ENCODE measurements around the gene CTU1.
"Not testable (repeated sequence)": the region's sequence is repeated elsewhere in the genome, so short reads cannot be mapped to it uniquely, and the experiment has no call there.

The CTU1 gene

DNA sequence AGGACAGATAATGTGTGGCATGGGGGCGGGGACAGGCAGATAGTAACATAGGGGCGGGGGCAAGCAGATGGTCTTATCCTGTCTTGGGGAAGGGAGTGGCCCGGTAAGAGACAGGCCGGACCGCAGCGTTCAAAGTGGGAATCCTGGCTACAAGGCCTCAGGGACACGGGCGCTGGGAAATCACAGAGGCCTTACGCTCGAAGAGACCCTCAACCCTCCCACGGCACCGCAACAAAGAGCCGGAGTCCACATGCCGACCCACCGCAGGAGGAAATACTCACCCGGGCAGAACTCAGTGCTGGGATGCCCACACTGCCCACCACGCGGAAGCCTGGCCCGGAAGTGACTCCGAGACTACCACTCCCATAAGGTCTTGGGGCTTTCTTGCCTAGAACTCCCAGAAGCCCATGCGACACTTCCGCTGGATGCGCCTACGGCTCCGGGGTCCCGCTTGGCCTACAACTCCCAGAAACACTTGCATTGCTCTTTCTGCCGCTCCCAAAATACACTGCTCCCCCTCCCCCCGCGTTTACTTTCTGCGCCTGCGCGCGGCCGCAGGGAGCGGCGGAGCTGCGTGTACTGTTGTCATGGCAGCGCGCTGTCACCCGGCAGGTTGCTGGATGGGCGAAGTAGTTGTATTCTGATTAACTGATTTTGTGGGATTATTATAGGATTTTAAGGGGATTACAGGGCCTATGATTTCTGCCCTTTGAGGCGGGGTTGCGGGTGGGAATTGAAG, at the start of gene CTU1:
TSS of gene CTU1 (minus strand) at position 344 of the 739 bp plus-strand sequence. CDS start 3,840 bp downstream, outside the sequence.
- peak; percentile 99 for DNase-seq (ENCODE audit: low spot score)

DNA sequence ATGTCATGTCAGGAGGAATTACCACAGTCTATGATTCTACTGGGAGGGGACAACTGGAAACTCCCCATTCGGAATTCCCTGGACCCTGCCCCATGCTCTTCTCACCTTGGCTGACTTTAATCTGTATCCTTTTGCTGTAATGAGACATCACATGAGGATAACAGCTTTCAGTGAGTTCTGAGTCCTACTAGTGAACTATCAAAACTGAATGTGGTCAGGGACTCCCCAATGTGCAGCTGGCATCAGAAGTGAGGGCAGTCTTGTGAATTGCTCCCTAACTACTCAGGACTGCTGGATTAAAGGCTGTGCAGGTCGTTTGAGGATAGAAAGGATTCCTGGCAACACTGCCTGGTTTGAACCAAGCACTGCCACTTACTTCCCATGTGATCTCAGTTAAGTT, 49.1 kb upstream of the CTU1 start:
- DNase-seq (ENCODE audit: low spot score) = no peak

DNA sequence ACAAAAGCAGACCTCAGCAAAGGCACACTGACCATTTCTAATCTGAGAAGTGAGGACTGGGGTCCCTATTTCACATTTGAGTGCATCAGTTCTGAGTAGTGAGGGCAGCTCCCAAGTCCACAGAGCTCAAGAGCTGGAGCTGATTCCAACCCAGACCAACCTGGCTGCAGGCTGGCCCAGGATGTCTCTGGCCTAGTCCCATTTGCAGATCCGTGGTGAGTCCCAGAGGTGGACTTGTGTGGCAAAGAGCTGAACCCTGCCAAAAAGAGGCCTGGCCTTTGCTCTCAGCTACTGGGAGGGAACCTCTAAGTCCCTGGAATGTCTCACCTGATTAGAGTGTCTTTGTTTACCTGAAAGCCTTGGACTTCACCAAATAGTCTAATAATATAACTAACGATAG, 48.5 kb upstream of the CTU1 start:
- DNase-seq (ENCODE audit: low spot score) = no peak

DNA sequence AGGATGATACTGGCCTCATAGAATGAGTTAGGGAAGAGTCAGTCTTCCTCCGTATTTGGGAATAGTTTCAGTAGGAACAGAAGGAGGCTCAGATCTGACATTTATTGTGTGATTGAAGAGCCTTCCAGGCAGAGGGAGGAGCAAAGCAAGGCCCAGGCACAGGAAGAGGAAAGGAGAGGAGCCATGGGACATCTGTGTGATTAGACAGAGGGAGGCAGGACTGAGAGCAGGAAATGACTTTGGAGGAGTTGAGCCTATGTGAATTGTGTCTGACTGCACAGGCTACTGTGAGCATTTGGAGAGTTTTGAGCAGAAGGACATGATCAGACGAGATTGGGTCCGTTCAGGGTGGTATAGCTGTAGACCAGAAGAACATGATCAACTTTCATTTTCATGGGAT, 42.4 kb upstream of the CTU1 start:
- no peak for DNase-seq (ENCODE audit: low spot score)

DNA sequence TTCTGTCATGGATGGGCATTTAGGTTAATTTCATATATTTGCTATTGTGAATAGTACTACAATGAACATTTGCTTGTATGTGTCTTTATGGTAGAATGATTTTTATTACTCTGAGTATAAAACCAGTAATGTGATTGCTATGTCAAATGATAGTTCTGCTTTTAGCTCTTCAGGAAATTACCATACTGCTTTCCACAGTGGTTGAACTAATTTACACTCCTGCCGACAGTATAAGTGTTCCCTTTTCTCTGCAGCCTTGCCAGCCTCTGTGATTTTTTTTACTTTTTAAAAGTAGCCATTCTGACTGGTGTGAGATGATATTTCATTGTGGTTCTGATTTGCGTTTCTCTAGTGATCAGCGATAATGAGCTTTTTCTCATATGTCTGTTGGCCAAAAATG, 40.4 kb upstream of the CTU1 start:
- DNase-seq (ENCODE audit: low spot score) = no peak

DNA sequence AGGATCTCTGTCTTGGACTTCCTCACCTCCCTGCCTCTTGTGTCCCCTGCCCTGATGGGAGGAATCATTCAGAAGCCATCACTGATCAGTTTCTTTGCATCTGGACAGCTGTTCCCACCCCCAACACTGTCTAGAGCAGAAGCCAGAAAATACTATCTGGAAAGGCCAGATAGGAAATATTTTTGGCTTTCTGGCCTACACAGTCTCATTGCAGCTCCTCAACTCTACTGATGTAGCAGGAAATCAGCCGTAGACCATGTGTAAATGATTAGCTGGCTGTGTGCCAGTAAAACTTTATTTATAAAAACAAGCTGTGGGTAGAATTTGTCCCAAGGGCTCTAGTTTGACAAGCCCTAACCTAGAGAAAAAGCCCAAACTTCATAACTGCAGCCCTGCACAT, 39.5 kb upstream of the CTU1 start:
- no peak for DNase-seq (ENCODE audit: low spot score)

DNA sequence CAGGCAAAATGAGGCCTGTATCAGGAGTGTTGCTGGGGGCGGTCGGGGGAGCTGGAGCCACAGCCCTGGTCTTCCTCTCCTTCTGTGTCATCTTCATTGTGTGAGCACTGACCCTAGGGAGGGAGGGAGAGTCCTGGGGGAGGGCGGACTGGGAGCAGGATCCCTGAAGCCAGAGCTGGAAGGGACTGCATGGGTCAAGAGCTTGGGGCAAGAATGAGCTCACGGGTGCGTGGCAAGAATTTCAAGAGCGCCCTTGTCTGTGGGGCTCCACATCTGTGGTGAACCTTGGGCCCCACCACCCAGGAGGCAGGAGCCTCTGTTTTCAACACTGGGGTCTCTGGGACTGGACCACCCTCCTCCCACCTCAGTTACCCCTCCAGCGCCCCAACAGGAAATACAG, 38.5 kb upstream of the CTU1 start:
- no peak for DNase-seq (ENCODE audit: low spot score)

DNA sequence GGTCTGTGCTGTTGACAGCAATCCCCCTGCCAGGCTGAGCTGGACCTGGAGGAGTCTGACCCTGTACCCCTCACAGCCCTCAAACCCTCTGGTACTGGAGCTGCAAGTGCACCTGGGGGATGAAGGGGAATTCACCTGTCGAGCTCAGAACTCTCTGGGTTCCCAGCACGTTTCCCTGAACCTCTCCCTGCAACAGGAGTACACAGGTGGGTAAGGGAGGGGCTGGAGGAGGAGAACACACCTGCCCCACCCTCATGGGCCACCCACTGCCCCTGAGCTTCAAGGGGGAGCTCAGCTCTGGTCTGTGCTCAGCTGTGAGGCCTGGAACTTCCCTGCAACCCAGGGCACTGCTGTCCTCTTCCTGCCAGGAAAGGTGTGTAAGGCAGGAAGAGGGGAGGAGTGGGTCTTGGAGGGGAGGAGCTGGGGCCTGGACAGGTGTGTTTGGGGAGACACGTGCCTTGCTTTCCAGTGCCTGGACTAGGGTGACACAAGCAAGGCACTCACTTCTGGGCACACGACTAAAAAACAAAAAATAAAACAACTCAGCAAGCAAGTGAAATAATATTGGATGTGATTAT, 37.8 kb upstream of the CTU1 start:
- DNase-seq (ENCODE audit: low spot score) = no peak

DNA sequence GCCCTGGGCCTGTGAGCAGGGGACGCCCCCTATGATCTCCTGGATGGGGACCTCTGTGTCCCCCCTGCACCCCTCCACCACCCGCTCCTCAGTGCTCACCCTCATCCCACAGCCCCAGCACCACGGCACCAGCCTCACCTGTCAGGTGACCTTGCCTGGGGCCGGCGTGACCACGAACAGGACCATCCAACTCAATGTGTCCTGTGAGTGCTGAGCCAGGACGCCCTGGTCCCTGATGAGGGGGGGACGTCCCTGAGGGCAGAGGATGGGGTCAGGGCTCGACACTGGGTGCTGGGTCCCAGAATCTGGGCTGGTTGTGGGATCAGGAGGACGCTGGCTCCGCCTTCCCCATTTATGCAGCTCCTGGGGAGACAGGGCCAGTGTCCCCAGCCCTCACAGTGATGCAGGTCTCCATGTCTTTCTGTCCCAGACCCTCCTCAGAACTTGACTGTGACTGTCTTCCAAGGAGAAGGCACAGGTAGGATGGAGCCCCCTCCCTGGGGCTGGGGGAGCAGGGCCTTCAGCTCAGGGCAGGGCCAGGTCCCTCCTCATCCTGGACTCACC, 36.4 kb upstream of the CTU1 start:
- DNase-seq (ENCODE audit: low spot score) = no peak

DNA sequence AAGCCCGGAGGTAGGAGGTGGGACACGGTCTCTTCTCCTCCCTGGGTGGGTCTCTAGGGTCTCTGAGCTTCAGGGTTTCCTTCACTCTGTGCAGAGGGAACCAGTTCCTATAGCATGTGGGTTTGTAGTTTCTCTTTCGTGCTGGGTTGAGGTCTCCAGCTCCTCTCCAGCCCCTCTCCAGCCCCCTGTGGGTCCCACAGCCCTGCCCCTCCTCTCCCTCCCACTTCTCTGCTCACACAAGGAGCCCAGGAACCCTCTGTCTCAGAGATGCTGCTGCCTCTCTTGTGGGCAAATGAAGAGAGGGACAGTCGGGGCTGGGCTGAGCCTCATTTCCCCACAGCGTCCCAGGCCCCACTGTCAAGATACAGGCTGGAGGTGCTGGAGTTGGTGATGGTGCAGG, 35.3 kb upstream of the CTU1 start:
- no peak for DNase-seq (ENCODE audit: low spot score)

DNA sequence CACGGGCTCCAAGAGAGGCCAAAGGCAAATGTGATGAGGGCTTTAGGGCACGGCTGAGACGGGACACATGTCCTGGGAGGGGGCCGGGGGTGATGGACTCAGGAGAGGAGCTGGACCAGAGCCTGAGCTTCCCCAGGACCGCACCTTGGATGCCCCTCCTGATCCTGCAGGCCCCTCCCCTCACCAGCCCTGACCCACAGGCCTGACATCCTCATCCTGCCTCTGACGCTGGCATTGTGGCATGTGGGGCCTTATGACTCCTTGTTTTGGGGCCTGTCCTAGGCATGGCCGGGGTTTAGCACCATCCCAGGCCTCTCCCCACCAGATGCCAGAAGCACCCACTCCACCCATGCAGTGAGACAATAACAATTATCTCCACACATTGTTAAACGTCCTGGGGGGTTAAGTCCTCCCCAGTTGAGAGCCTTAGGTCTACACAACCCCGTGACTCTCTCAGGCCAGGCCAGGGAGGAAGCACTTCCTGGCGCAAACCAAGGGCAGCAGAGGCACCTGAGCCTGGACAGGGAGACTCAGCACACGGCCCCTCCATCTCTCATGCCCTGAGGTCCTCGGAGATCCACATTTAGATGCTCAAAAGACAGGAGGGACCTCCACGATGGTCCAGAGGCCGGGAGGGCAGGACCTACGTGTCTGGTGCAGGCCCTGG, 34.7 kb upstream of the CTU1 start:
- DNase-seq (ENCODE audit: low spot score) = not testable (repeated sequence)

DNA sequence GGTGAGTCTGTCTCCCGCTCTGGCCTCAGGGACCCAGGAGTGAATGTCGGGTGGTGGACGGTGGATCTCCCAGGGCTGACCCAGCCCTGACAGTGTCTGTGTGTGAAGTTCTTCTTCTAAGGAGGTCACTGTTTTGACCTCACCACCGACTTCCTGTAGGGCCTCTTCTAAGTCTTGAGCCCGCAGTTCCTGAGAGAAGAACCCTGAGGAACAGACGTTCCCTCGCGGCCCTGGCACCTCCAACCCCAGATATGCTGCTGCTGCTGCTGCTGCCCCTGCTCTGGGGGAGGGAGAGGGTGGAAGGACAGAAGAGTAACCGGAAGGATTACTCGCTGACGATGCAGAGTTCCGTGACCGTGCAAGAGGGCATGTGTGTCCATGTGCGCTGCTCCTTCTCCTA, 33.9 kb upstream of the CTU1 start, which contains the start of gene SIGLEC7:
TSS of gene SIGLEC7 (plus strand) at position 183 of the 400 bp plus-strand sequence. CDS start at position 252, 69 bp downstream.
- DNase-seq (ENCODE audit: low spot score) = no peak

DNA sequence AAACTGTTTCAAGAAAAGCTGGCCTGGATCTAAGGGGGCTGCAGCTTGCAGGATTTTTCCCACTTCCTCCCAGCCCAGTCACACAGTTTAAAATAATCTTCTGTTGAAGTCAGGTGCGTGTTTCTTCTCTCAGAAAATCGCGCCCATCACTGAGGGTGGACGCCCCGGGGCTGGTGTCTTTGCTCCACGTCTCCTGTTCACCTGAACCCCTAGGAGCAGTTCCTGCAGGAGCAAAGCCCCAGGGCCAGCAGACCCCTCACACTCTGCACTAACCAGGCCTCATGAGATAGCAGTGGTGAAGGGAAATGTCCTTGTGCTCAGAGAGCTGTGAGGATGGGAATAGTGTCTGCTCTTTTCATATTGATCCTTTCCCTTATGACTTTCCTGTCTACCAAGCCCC, 33.0 kb upstream of the CTU1 start:
- DNase-seq (ENCODE audit: low spot score) = no peak

DNA sequence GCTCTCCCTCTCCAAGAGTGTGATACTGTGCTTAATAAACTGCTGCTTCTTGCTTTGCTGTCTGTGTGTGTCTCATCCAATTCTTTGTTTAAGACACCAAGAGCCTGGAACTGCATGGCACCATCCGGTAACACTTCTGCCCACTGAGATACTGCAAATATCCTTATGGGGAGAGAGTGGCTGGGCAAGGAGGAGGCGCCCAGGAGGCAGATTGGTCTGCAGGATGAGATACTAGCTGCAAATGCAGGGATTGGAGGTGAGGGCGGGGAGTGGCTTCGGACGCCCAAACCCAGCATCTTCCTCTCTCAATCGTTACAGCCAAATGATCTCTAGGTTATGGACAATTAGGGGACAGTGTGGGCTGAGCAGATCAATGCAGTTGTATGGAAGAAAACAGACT, 32.2 kb upstream of the CTU1 start:
- DNase-seq (ENCODE audit: low spot score) = no peak

DNA sequence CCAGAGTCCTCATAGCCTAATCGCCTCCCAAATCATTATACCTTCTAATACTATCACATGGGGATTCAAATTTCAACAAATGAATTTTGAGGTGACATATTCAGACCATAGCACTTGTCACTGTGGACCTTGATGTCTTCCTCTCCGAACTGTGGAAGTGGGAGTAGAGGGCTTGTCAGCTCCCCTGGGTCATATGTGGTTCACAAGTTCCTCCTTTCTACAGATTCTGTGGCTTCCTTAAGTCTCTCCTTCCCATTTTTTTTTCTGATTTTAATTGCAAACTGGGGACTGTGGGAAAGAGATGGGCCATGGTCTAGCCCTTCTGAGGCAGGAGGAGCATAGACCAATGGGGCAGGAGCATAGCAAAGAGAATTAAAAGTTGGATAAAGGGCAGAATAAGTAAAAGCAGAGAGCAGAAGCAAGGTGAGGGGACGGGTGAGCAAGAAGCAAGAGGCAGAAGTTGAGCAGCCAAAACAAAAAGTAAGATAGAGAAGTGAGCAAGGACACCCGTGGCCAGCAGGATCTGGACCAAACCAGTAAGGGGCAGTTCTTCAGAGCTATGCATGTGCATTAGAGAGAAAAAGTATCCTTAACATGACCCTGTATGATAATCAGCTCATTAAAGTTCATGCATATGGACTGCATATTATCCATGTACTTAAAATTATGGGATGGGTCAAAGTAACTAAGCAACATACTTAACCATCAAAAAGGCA, 31.2 kb upstream of the CTU1 start:
- DNase-seq (ENCODE audit: low spot score) = no peak

DNA sequence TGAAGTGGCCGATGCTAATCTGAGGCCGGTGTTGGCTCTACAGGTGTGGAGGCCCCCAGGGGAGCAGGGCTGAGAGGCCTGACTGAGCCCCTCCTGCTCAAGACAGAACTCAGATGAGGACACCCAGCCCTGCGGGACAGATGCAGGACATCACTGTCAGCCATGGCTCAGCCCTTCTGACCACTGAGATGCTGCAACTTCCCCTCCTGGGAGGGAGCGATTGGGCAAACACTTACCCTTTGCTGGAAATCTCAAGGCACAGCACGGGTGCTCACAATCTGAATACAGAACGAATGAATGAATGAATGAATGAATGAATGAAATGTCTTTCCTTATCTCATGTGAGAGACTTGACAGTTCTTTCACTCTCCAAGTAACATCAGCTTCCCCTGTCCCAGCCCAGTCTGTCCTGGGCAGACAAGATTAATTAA, 30.4 kb upstream of the CTU1 start:
- DNase-seq (ENCODE audit: low spot score) = no peak

DNA sequence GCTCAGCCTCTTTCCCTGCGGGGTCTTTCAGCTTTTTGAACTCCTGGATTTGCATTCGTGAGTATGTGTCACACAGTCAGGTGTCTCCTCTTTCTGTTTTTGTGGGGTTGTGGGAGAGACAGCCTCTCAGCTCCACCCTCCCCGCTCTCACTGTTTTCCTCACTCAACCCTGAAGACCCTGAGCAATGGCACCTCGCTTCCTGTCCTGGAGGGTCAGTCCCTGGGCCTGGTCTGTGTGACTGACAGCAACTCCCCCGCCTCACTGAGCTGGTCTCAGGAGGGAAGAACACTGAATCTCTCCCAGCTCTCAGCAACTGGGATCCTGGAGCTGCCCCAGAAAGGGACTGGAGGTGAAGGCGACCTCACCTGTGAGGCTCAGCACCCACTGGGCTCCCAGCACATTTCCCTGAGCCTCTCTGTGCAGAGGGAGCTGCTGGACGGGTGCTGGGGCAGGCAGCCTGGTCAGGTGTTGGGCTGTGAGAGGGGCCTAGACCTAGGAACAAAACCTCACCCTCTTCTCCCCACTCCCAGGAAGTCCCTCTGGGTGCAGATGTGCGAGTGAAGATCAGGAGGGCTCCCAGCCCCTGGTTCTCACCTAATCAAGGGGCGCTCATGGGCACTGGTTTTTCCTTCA, 29.7 kb upstream of the CTU1 start:
- no peak for DNase-seq (ENCODE audit: low spot score)

DNA sequence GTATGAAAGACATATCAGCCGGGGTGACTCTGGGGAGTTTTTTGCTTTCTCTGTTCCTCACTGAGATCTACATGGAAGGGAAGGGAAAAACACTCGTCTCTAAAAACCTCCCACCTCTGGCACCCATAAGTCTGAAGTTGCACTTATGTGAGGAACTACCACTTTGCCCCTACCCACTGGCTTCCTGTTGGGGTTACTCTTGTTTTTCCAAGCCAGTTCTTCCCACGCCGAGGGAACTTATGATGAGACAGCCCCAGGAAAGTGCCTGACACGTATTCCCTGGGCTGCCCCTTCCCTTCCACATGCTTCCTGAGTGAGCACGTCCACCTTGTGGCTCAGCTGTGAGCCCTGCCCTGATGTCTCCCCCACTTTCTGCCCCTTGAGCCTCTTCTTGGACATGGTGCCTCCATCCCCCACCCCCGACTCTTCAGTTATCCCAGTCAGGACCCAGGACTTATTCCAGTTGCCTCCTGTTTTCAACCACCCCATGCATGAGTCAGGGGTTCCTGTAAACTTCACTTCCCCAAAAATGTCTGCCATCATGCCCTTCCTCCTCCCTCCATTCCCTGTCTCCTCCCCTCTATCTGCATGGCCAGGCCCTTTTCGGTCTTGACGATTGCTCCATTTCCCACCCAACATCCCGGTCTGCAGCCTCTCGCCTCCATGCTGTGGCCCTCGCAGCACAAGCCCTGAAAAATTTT, 28.8 kb upstream of the CTU1 start:
- DNase-seq (ENCODE audit: low spot score) = no peak

DNA sequence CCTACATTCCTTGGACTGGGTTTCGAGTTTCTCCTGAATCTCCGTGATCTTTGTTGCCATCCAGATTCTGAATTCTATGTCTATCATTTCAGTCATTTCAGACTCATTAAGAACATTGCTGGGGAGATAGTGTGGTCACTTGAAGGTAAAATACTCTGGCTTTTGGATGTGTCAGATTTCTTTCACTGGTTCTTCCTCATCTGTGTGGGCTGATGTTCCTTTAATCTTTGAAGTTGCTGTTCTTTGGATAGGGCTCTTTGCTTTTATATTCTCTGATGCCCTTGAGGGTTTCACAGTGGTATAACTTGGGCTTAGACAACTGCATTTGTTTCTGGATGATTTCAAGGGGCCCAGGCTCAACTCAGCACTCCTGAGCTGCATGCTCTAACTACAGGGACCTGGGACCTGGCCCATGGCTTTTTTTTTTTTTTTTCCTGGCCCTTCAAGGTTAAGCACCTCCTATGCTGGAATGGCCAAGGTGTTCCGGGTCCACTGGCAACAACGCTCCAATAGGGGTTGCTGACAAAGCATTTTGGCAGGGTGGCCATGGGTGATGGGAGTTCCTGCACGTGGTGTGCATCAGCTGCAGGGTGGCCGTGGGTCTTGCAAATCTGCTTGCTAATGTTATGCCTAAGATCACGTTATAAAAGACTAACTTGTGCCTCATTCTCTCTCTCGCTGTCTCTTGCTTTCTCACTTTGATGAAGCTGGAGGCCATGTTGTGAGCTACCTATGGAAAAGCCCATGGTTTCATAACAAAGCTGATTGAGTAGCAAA, 28.0 kb upstream of the CTU1 start:
- no peak for DNase-seq (ENCODE audit: low spot score)

DNA sequence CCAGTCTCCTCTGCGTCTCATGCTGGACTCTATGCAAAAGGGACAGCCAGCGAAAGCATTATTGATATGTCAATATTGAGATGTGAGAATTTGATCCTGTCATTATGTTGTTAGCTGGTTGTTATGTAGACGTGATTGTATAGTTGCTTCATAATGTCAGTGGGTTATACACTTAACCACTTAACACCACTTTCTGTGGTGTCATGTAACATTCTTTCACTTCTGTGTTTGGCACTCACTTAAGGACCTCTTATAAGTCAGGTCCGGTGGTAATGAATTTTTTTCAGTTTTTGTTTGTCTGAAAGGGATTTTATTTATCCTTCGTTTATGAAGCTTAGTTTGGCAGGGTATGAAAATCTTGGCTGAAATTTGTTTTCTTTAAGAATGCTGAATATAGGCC, 26.8 kb upstream of the CTU1 start:
- no peak for DNase-seq (ENCODE audit: low spot score)

Data from GM03348 (cell line).